Neuronal stem cell (in vitro differentiated cells): ENCODE data around the gene ISLR.

Source experiments
- DNase-seq: peaks from one replicate; pipeline ENCODE4 v3.0.0-alpha.2; 2013; ENCODE audit warnings: low spot score
- H2AFZ ChIP-seq: one replicate; pipeline ENCODE4 v1.6.1; 2013; ENCODE audit warnings: mild to moderate bottlenecking, low read length, inconsistent platforms
- H2AK5ac ChIP-seq: 2 replicates; pipeline ENCODE4 v1.6.1; 2013; ENCODE audit warnings: low read depth, mild to moderate bottlenecking, inconsistent platforms, low read length, moderate library complexity, mixed read lengths
- H2BK120ac ChIP-seq: 2 replicates; pipeline ENCODE4 v1.6.1; 2013; ENCODE audit warnings: low read depth, mild to moderate bottlenecking, inconsistent platforms, low read length, moderate library complexity, mixed read lengths
- H2BK12ac ChIP-seq: one replicate; pipeline ENCODE4 v1.6.1; 2013; ENCODE audit warnings: low read length, inconsistent platforms
- H2BK15ac ChIP-seq: 2 replicates; pipeline ENCODE4 v1.6.1; 2013; ENCODE audit warnings: mild to moderate bottlenecking, low read length, inconsistent platforms, mixed read lengths
- H2BK5ac ChIP-seq: one replicate; pipeline ENCODE4 v1.6.1; 2013; ENCODE audit warnings: inconsistent platforms, mild to moderate bottlenecking, low read length, moderate library complexity
- H3K14ac ChIP-seq: one replicate; pipeline ENCODE4 v1.6.1; 2013; ENCODE audit warnings: low read length, inconsistent platforms
- H3K18ac ChIP-seq: 2 replicates; pipeline ENCODE4 v1.6.1; 2013; ENCODE audit warnings: low read length, inconsistent platforms
- H3K23ac ChIP-seq: 2 replicates; pipeline ENCODE4 v1.6.1; 2013; ENCODE audit warnings: low read depth, mild to moderate bottlenecking, mixed read lengths, low read length, inconsistent platforms; ENCODE audit not compliant: poor library complexity
- H3K27ac ChIP-seq: replicated peaks from 3 replicates; pipeline ENCODE4 v1.5.1; 2013; ENCODE audit warnings: low read length, inconsistent platforms
- H3K27me3 ChIP-seq, 3 experiments: 2 replicates each; pipeline ENCODE4 v1.6.1; 2013; ENCODE audit warnings: low read length in 3 of 3, mild to moderate bottlenecking in 2 of 3, inconsistent platforms in 1 of 3, low read depth in 1 of 3, mixed read lengths in 1 of 3, moderate library complexity in 1 of 3; ENCODE audit not compliant: control insufficient read depth in 3 of 3, insufficient read depth in 3 of 3
- H3K36me3 ChIP-seq, 2 donors: replicated peaks in 1 of 2; 2 replicates each; pipeline ENCODE4 v1.6.1; 2013; ENCODE audit warnings: low read length in 2 of 2; ENCODE audit not compliant: control insufficient read depth in 2 of 2, insufficient read depth in 2 of 2
- H3K4ac ChIP-seq: 2 replicates; pipeline ENCODE4 v1.6.1; 2013; ENCODE audit warnings: inconsistent platforms, mild to moderate bottlenecking, low read length, moderate library complexity
- H3K4me1 ChIP-seq, 2 donors: 1 replicate in 1 of 2; 2 replicates in 1 of 2; pipeline ENCODE4 v1.6.1; 2013; ENCODE audit warnings: low read length in 2 of 2, low read depth in 1 of 2; ENCODE audit not compliant: control insufficient read depth in 2 of 2, insufficient read depth in 1 of 2
- H3K4me2 ChIP-seq: one replicate; pipeline ENCODE4 v1.6.1; 2013; ENCODE audit warnings: mild to moderate bottlenecking, low read length, inconsistent platforms; ENCODE audit not compliant: insufficient read depth, poor library complexity, severe bottlenecking
- H3K4me3 ChIP-seq, 2 donors: 2 replicates each; pipeline ENCODE4 v1.5.1; 2013; ENCODE audit warnings: low read length in 2 of 2, mild to moderate bottlenecking in 2 of 2, inconsistent platforms in 1 of 2, moderate library complexity in 1 of 2
- H3K79me1 ChIP-seq: one replicate; pipeline ENCODE4 v1.6.1; 2013; ENCODE audit warnings: low read depth, mild to moderate bottlenecking, inconsistent platforms, low read length, moderate library complexity
- H3K9ac ChIP-seq: one replicate; pipeline ENCODE4 v1.6.1; 2013; ENCODE audit warnings: mild to moderate bottlenecking, low read depth, low read length, inconsistent platforms; ENCODE audit not compliant: poor library complexity
- H3K9me3 ChIP-seq, 2 donors: replicated peaks in 1 of 2; 2 replicates each; pipeline versions ENCODE3 to v1.6.1; 2013; ENCODE audit warnings: low read length in 2 of 2, mild to moderate bottlenecking in 2 of 2, inconsistent platforms in 1 of 2, low read depth in 1 of 2, mixed read lengths in 1 of 2, moderate library complexity in 1 of 2; ENCODE audit not compliant: control insufficient read depth in 2 of 2, insufficient read depth in 1 of 2
- H4K8ac ChIP-seq: one replicate; pipeline ENCODE4 v1.6.1; 2013; ENCODE audit warnings: low read depth, mild to moderate bottlenecking, inconsistent platforms, low read length, moderate library complexity
- H4K91ac ChIP-seq: one replicate; pipeline ENCODE4 v1.6.1; 2013; ENCODE audit warnings: low read length, low read depth, mild to moderate bottlenecking, inconsistent platforms; ENCODE audit not compliant: poor library complexity
- WGBS, 2 donors: extraction: QIAGEN DNeasy Blood & Tissue Kit; methylation state at CpG; one replicate each; pipeline ENCODE4 v1.1.7; 2013; ENCODE audit warnings: missing lambda C conversion rate in 2 of 2, mixed read lengths in 1 of 2; ENCODE audit not compliant: insufficient read length in 2 of 2, insufficient replicate concordance in 1 of 2; ENCODE audit errors: extremely low coverage in 2 of 2; 5-methylcytosine and 5-hydroxymethylcytosine counted together

ISLR gene

DNA sequence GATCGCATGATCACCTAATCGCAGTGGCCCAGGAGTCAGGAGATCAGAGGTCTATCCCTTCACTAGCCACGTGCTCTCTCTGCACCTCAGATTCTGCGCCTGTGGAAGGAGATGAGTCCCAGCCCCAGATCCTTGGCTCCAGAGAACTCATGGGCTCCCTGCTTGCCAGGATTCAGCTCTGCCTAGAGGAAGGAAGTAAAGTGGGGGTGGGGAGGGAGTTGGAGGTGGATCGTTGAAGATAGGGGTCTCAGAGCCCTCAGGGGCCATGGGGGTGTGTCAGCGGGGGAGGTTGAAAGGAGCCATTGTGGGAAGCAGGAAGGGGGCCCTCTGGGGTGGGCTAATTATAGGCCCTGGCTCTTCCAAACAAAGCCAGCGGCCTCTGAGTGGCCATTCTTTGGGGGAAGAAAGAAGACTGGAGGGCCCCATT, 40.4 kb downstream of the ISLR start:
- Histone ChIP-seq H3K79me1 (no peaks in the 10 kb centered on the region), H2AK5ac (peak overlapping the region; percentile 84), H3K4me3 (no peak overlapping the region), H2BK15ac (peak overlapping the region; percentile 8), H3K36me3 (no peaks in the 10 kb centered on the region), H3K14ac (peak overlapping the region; percentile 22), H2BK12ac (peak overlapping the region; percentile 93), H3K9me3 (no peaks in the 10 kb centered on the region), H2BK120ac (peak overlapping the region; percentile 96), H3K27ac (peak overlapping the region; percentile 90), H3K4me1 (peaks cover 44 to 52% of the 10 kb centered on the region in 2 donors), H3K9ac (peak overlapping the region; percentile 50), H2AFZ (peak overlapping the region; percentile 7), H2BK5ac (peak overlapping the region; percentile 79), H4K8ac (no peak overlapping the region), H3K4me2 (peak overlapping the region; percentile 30), H4K91ac (peak overlapping the region; percentile 85), H3K18ac (peak overlapping the region; percentile 99), H3K27me3 (no peaks in the 10 kb centered on the region), H3K23ac (peak overlapping the region; percentile 38), H3K4ac (peak overlapping the region; percentile 54)
- DNase-seq, result peak; percentile 82
- no CpG with 5 or more reads among the region's 7 CpGs for WGBS, 2 donors

GRCh38 chr15:74214324-74215021, 41.0 kb downstream of the ISLR start:
- H3K9me3 ChIP-seq, result no peaks in the 10 kb centered on the region
- peaks cover 38 to 46% of the 10 kb centered on the region in 2 donors for H3K4me1 ChIP-seq
- no peak for DNase-seq
- H3K27ac ChIP-seq, result peak overlapping the region; percentile 79
- H3K27me3 ChIP-seq, result no peaks in the 10 kb centered on the region
- peak overlapping the region; percentile 80 for H3K18ac ChIP-seq
- peak overlapping the region; percentile 26 for H2AK5ac ChIP-seq
- H2BK5ac ChIP-seq, result no peak overlapping the region
- no peak overlapping the region for H3K14ac ChIP-seq
- H2AFZ ChIP-seq, result no peak overlapping the region
- no peak overlapping the region for H4K8ac ChIP-seq
- no peak overlapping the region for H2BK15ac ChIP-seq
- no peak overlapping the region for H2BK12ac ChIP-seq
- no peak overlapping the region for H3K23ac ChIP-seq
- no peak overlapping the region for H3K9ac ChIP-seq
- no peaks in the 10 kb centered on the region for H3K79me1 ChIP-seq
- no peak overlapping the region for H4K91ac ChIP-seq
- WGBS, 2 donors, result no CpG with 5 or more reads among the region's 6 CpGs
- H3K36me3 ChIP-seq, result no peaks in the 10 kb centered on the region
- H2BK120ac ChIP-seq, result no peak overlapping the region
- no peak overlapping the region for H3K4me3 ChIP-seq
- no peak overlapping the region for H3K4ac ChIP-seq
- H3K4me2 ChIP-seq, result no peak overlapping the region

DNA sequence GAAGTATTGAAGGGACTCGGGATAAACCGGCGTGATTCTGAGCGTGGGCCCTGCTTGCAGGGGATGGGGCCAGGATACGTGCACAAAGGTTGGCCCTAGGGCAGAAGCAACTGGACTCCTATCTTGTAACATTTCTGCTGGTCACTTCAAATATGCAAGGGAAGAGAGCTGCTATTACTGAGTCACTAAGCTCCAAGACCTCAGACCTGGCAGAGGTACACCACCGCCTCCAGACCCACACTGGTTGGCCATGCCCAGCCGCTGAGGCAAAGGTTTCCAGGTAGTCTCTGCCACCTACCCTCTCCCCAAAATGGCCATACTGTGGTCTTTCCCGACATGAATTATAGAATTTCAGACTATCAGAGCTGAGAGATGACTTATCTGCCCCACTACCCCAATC, 42.4 kb downstream of the ISLR start:
- no peak overlapping the region for H3K4me3 ChIP-seq
- H3K36me3 ChIP-seq, result no peaks in the 10 kb centered on the region
- no peak overlapping the region for H3K14ac ChIP-seq
- H3K4me2 ChIP-seq, result no peak overlapping the region
- H2AFZ ChIP-seq, result no peak overlapping the region
- peak overlapping the region; percentile 26 for H2BK5ac ChIP-seq
- H3K4ac ChIP-seq, result no peak overlapping the region
- H3K4me1 ChIP-seq, result peaks cover 43 to 49% of the 10 kb centered on the region in 2 donors
- H3K9me3 ChIP-seq, result no peaks in the 10 kb centered on the region
- no peaks in the 10 kb centered on the region for H3K79me1 ChIP-seq
- peaks cover 0 to 2% (median 0%) of the 10 kb centered on the region in 3 experiments for H3K27me3 ChIP-seq
- H4K8ac ChIP-seq, result no peak overlapping the region
- H2BK12ac ChIP-seq, result peak overlapping the region; percentile 64
- no peak overlapping the region for H3K27ac ChIP-seq
- no peak overlapping the region for H3K9ac ChIP-seq
- peak overlapping the region; percentile 60 for H2BK15ac ChIP-seq
- H2AK5ac ChIP-seq, result peak overlapping the region; percentile 81
- DNase-seq, result no peak
- H2BK120ac ChIP-seq, result no peak overlapping the region
- H4K91ac ChIP-seq, result no peak overlapping the region
- H3K18ac ChIP-seq, result peak overlapping the region; percentile 88
- H3K23ac ChIP-seq, result no peak overlapping the region
- WGBS, 2 donors, result 100% methylated on average over 1 of the region's 8 CpGs; no CpG with 5 or more reads in 1 of the 2 donors

GRCh38 chr15:74216949-74217348, 43.4 kb downstream of the ISLR start:
- DNase-seq, result no peak
- peaks cover 0 to 2% (median 0%) of the 10 kb centered on the region in 3 experiments for H3K27me3 ChIP-seq
- H3K23ac ChIP-seq, result no peak overlapping the region
- peak overlapping the region; percentile 10 for H2AK5ac ChIP-seq
- no peak overlapping the region for H3K14ac ChIP-seq
- H2AFZ ChIP-seq, result no peak overlapping the region
- peak overlapping the region; percentile 6 for H2BK120ac ChIP-seq
- H3K4me2 ChIP-seq, result no peak overlapping the region
- no peak overlapping the region for H3K4me3 ChIP-seq
- H3K4me1 ChIP-seq, result peaks cover 47 to 55% of the 10 kb centered on the region in 2 donors
- H2BK12ac ChIP-seq, result peak overlapping the region; percentile 18
- H3K9me3 ChIP-seq, result no peaks in the 10 kb centered on the region
- H3K9ac ChIP-seq, result no peak overlapping the region
- H3K27ac ChIP-seq, result no peak overlapping the region
- H3K36me3 ChIP-seq, result no peaks in the 10 kb centered on the region
- H2BK5ac ChIP-seq, result no peak overlapping the region
- peak overlapping the region; percentile 13 for H2BK15ac ChIP-seq
- H4K91ac ChIP-seq, result no peak overlapping the region
- H3K79me1 ChIP-seq, result no peaks in the 10 kb centered on the region
- no CpG with 5 or more reads among the region's 3 CpGs for WGBS, 2 donors
- peak overlapping the region; percentile 55 for H3K18ac ChIP-seq
- no peak overlapping the region for H4K8ac ChIP-seq
- H3K4ac ChIP-seq, result no peak overlapping the region
